GM21528 (cell line): ENCODE measurements around the gene ART4.

ENCODE experiments used
- ATAC-seq: cut with Tn5 transposase; IDR thresholded peaks from one replicate; pipeline ENCODE4 v1.9.1; 2021; ENCODE audit warnings: mild to moderate bottlenecking, moderate library complexity; ENCODE audit not compliant: unreplicated experiment, low FRiP score

The ART4 gene, protein sequence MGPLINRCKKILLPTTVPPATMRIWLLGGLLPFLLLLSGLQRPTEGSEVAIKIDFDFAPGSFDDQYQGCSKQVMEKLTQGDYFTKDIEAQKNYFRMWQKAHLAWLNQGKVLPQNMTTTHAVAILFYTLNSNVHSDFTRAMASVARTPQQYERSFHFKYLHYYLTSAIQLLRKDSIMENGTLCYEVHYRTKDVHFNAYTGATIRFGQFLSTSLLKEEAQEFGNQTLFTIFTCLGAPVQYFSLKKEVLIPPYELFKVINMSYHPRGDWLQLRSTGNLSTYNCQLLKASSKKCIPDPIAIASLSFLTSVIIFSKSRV

DNA sequence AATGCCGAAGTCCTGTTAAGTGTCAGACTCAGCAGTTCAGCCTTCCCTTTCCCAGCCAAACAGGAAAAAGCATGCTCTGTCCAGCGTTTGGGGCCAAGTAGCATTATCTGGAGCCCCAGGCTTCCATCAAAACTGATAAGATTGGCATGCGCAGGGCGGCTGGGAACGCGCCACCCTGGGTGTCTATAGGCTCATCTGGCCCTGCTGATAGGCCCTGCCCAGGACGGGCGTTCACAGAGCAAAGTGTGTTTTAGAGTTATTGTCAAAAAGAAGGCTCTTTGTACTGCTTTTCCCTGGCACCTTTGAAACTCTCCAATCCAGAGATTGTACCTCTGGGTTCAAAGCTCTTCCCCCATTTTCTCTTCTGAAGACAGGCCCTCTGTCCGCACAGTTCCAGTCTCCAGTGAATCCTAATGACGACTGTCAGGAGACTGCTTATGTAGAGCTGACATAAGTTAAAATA is at the start of gene ART4:
Gene ART4, minus strand, starts transcription at position 102 of the 463 bp plus-strand sequence. CDS start 413 bp downstream, outside the sequence.
- ATAC-seq = no peak

DNA sequence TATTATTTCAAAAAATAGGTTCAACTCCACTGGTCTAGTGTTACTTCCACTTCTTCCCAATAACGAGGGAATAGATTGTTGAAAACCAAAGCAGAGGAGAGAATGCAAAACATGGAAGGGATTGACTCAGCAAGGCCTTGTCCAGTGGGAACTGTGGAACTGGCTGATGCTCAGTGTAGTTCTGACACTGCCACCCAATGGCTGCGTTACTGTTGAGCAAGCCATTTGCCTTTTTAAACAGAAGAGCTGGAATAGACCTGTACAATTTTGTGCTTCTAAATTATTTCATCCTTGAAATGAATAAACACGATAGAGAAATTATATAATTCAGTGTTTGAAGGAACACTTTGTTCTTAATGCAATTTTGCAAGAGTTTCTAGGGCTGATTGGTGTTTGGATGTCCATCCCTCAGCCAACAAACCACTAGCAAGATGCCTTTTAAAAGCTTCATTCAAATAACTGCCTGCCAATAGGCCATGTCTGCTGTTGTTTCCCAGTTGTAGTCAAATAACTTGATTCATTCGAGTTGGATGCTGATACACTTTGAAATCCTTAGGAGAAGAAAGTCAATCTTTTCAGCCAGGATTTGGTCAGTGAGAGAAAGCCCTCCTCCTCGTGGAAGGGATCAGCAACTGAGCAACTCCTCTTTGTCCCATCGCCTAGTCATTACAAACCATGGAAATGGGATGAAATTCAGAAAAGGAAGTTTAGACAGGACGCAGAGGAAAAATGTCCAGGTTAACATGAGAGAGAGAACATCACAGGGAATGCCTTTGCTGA is 49.6 kb upstream of the ART4 start:
- ATAC-seq = no peak

DNA sequence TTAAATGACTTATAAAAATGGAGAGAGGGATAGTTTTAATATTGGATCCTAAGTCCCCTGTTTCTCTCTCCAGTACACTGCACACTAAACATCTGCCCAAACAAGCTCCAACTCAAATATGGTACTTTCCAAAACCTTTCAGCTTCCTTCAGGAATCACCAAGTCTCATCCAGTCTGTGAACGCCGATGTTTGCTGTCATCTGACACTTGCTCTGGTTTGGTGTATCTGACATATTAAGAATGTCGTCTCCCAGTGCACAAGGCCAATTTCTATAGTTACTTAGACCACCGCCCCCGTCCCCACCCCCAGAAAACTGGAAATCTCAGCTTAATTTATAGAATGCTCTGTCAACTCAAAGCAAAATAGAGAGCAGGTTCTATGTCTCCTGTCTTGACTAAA is 47.4 kb upstream of the ART4 start:
- ATAC-seq = no peak

DNA sequence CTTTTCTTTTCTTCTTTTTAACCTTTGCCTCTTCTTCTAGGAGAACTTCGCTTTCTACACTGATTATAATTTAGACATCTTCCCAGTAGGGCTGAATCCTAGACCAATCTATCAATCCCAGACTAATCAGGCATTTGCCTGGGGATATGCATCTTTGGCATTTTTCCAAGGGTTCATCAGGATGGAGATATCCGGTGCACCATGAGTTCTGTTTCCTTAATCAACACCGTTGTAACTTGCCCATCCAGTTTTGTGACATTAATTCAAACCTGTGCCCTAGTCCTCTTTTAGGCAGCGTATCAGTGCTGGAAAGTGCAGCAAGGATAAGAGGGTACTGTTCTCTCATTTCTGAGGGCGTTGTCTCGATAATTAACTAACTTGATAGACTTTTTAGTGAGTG is 42.9 kb upstream of the ART4 start:
- ATAC-seq = no peak

DNA sequence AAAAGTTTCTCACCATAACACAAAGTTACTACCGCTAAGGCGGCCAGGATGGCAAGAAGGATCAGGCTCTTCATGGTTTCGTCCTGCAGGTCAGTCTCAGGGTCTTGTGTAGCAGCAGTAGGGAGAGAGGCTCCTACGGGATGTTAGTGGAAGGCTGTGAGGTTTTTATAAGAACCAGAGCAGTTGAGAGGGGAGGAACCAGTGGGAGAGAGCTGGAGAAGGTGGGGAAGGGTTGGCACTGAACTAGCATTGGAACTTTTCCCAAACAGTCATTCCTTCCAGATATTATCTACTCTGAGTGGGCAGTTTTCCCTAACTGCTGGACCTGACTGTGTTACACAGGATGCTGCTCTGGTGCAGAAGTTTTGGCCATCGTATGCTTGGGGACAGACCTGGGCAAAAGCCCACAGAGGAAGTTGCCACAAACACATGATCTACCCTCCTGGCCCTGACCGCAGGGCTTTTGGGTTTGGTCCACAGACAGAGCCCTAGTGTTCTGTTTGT is 42.4 kb upstream of the ART4 start, which contains the start of gene MGP:
Gene MGP, minus strand, starts transcription at position 137 of the 504 bp plus-strand sequence. Its CDS starts 63 bp downstream, at position 74.
- ATAC-seq = no peak

DNA sequence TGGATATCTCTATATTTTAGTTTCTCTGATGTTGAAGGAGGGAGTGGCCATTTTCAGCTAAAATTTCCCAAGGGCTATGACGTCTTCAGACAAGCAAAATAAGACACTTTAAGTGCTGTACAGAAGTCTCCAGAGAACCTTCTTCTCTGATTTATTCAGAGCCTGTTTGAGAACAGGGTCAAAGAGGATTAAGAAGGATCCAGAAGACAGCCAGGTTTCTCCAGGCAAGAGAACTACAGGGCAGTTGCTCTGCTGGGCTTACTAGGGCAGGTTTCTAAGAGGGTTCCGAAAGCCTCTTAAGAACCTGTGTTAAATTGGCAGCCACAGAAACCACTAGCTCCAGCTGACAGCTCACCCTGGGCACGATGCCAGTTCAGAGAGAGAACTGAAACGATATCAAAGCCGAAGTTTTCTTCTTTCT is 41.1 kb upstream of the ART4 start:
- peak; percentile 95 for ATAC-seq

DNA sequence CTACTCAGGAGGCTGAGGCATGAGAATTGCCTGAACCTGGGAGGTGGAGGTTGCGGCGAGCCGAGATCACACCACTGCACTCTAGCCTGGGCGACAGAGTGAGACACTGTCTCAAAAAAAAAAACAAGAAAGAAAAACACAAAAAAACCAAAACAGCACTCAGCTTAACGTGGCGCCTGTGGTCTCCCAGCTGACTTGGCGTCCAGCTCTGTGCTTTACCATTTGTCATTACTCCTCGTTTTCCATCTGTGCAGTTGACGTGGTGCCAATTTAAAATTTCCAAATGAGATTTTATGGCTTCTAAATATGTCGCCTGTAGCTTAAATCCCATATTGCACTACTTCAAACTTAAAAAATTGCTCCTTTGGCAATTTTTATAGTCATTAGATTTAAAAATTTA is 40.4 kb upstream of the ART4 start:
- ATAC-seq = no peak

DNA sequence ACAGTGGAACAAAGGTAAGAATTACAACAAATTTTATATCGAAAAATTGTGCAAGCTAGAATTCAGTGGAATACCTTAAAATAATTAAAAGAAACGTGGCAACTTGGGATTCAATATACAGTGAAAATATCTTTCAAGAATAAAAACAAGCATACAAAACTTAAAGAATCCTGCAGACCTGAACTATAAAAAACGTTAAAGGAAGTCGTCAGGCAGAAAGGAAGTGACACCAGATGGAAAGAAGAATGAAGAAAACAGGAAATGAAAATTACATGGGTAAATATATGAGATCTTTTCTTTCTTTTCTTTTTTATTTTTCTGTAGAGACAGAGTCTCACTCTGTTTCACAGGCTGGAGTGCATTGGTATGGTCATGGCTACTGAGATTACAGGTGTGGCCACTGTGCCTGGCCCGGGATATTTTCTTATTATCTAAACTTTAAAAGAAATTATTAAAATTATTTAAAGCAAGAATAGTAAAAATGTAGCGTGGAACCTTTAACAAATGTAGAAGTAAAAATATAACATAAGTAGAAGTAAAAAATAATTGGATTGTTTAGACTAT is 37.6 kb upstream of the ART4 start:
- ATAC-seq = no peak

DNA sequence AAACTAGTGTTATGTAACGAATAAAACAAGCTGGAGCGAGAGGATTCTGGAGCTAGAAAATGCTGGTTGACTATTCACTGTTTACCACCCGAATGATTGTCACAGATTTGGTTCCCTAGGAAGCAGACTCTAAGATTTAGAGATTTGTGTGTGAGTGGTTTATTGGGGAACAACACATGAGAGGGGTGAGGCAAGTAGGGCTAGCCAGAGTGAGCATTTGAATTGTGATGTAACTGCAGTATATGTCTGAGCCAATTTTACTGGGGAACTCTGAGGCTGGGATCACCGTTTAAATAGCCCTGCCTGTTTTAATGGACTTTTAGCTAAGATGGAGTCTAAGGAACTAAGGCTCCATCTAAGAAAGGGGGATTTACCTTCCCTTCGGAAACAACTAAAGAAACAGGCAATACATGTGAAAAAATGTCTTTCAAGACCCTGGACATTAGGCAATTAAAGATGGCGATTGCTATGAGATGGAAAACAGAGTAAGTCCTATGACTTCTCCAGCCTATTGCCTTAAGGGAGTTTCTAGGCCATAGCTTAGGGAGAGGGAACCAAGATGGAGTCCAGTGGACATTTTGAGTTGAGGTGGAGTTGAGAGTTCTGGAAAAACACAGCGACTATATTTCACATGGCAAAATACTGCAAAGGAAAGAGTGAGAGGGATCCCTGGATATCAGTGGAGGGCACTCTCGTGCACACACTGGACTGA is 36.1 kb upstream of the ART4 start:
- ATAC-seq = no peak

DNA sequence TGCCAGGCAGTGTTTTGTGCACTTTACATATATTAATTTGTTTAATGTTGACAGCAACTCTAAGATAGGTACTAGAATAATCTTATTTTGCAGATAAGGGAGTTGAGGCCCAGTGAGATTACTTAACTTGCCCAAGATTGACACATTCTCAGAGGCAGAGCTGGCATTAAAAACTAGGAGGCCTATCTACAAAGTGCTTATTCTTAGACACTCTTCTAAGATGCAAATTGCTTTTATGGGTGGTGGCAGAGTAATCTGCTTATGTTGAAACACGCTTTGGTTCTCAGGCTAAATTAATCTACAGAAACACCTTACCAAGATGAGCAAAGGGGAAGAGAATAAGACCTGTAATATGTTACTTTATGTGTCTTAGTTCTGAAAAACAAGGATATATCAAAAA is 35.2 kb upstream of the ART4 start:
- ATAC-seq = no peak

DNA sequence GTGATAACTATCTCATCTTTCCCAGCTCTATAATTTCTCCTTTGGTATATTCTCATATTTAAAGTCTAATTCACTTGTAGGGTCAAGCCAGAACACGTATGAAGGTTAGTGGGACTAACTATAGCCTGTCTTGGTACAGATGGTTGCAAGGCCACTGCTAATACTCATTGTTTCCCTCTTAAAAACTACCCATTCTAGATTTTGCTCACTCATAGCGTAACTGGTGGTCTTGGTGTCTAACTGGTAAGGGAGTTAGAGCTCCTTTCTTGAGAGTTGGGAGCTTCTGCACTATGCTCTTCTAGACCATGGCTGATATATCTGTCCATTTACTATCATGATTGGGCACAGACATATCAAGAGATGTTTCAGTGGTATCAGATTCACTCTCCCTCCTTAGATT is 33.5 kb upstream of the ART4 start:
- no peak for ATAC-seq

DNA sequence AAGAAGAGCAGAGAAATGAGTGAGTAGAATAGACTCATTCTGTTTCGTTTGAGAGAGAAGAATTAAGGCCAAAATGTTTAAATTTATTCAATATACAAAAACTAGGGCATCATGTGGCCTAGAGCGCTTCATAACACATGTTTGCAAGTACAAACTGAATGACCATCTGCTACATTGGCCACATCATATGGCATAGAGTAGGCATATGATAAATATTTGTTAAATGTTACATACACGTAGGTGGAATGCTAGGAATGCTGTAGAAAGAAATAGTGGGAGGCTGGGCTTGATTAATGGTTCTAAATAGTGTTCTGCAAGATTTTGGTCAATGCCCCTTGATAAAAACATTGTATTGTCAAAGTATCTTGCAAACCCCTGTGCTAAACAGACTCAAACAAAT is 31.6 kb upstream of the ART4 start:
- no peak for ATAC-seq

DNA sequence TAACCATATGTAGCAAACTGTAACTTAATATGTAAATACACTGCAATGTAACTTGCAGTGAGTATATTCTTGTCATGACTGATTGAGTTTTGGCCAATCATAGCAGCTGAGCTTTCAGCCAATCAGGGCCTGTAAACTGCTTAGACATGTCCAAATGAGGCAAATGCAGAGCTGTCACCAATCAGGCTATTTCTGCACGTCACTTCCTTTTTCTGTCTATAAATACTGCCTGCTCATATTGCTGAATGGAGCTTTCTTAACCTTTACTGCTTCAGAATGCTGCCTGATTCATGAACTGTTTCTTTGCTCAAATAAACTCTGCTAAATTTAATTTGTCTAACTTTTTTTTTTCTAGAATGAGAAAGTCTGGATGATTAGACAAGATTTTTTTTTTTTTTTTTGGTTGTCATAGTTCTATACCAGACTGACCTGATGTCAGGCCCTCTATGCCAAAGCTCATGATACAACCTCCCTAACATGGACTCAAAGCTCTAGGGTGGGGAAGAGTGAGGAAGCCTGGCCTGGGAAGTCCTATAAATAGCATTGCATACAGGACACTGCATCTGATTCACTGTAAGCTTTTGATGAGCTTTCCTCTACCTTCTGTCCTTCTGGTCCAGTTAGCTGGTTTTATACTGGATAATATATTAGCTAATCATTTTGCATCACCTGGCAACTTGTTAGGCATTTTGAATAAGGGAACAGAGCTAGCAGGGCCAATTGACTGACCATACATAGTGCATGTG is 30.3 kb upstream of the ART4 start:
- no peak for ATAC-seq

DNA sequence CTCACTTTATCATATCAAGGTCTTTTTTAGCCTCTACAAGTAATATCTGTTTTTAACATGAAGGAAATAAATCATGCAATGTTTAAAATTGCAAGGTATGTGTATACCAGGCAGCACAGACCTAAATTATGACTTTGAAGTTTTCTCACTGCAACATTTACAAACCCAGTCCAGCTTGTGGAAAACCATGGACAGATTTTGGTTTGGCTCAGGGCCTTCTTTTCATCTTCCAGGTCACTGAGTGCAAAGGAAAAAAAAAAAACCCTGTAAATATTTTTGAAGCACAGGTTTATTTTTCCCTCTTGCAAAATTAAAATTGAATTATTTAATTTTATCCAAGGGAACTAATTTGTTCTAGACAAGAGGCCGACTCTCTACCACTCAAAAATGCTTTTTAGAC is 28.6 kb upstream of the ART4 start:
- no peak for ATAC-seq

DNA sequence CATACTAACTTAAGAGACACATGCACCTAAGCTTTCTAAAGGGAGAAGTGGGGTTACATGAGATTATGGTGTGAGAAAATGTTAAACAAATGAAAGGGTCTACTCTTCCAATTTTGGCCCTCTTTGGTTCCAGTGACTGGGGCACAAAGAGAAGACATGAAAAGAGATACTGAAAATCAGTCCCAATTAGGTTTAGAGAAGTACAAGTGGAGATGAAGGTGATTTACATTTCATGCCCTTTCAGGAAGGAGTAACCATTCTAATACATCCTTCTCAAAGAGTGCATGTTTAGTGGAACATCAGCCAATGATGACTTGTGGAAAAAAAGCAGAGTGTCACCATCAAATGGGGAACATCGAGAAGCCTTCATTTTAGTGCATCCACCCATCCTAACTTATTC is 27.9 kb upstream of the ART4 start:
- ATAC-seq = no peak

DNA sequence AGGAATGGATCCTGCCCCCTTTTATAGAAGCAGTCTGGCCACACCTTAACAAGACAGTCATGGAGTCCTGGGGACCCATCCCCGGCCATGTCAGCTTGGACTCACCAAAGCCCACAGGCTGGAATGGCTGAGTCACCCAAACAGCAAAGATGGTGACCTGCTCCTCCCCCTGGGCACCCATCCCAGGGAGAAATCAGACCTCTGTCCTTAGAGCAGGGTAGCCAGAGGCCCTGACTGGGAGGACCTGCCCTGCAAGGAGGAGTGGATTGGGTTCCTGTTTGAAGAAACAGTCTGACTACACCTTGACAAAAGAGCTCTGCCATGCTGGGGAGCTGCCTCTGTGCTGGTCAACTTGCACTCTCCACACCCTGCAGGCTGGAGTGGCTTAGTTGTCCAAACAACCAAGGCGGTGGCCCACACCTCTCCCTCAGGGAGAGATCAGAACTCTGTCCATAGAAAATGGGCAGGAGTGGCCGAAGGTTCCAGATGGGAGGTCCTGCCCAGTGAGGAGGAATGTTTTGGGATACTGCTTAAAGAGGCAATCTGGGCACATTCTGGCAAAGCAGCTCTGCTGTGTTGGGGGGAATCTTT is 25.7 kb upstream of the ART4 start:
- no peak for ATAC-seq

DNA sequence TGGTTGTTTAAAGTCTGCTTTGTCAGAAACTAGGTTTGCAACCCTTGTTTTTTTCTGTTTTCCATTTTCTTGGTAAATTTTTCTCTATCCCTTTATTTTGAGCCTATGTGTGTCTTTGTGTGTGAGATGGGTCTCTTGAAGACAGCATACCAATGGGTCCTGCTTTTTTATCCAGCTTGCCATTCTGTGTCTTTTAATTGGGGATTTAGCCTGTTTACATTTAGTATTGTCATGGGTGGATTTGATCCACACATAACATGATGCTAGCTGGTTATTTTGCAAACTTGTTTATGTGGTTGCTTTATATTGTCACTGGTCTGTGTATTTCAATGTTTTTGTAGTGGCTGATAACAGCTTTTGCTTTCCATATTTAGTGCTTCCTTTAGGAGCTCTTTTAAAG is 17.2 kb upstream of the ART4 start:
- ATAC-seq = no peak

DNA sequence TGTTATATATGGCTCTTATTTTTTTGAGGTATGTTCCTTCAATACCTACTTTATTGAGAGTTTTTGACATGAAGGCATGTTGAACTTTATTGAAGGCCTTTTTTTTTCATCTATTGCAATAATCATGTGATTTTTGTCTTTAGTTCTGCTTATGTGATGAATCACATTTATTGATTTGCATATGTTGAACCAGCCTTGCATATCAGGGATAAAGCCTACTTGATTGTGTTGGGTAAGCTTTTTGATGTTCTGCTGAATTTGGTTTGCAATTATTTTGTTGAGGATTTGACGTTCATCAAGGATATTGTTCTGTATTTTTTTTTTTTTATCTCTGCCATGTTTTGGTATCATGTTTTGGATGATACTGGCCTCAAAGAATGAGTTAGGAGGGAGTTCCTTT is 15.2 kb upstream of the ART4 start:
- ATAC-seq = no peak

DNA sequence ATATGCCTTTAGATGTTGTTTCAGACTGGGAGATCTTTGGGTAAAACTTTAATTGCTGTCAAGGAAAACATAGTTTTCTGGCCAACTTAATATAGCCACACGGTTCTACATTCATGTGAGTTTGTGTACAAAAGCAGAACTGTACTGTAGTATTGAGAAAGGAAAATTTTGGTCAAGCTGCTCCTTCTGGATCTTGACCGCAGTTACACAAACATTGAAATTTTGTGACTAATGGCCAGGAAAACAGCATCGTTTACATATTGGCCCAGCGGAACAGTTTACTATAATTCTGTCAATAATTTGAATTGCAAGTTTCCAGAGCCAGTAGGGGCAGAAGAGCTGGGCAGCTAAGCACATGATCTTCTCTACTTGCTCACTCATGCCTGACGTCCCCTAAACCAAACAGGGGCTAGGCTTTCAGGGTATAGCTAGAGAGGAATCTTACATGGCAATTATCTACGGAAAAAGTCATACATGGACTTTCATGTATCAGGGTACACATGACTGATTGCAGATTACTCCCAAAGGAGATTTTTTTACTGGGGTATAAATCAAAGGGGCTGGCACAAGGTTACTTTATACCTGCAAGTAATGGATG is 11.4 kb upstream of the ART4 start:
- ATAC-seq = no peak
